ENCODE data around the gene LDLRAD1.
"Not testable (repeated sequence)": the region's sequence is repeated elsewhere in the genome, so short reads cannot be mapped to it uniquely, and the experiment has no call there.

LDLRAD1 gene

DNA sequence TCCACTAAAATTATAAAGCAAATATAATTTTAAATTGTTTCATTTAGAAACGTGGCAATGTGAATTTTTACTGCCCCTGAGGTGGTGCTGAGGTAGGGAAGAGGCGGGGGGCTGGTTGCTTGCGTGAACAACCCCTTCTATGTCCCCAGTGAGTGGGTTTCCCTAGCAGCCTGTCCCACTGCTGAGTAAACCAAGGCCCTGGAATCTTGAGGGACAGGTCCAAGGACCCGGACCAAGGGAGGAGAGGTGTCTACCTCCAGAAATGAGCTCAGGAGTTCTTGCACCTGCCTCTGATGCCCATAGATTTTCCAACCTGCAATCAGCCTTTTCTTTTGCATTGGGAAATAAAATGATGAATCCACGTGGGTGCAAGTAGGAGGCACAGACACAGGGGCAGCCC, 649 bp upstream of the LDLRAD1 start:
- DNase-seq (ENCODE audit: low read depth in 2 of 2, low spot score in 1 of 2): no peak

DNA sequence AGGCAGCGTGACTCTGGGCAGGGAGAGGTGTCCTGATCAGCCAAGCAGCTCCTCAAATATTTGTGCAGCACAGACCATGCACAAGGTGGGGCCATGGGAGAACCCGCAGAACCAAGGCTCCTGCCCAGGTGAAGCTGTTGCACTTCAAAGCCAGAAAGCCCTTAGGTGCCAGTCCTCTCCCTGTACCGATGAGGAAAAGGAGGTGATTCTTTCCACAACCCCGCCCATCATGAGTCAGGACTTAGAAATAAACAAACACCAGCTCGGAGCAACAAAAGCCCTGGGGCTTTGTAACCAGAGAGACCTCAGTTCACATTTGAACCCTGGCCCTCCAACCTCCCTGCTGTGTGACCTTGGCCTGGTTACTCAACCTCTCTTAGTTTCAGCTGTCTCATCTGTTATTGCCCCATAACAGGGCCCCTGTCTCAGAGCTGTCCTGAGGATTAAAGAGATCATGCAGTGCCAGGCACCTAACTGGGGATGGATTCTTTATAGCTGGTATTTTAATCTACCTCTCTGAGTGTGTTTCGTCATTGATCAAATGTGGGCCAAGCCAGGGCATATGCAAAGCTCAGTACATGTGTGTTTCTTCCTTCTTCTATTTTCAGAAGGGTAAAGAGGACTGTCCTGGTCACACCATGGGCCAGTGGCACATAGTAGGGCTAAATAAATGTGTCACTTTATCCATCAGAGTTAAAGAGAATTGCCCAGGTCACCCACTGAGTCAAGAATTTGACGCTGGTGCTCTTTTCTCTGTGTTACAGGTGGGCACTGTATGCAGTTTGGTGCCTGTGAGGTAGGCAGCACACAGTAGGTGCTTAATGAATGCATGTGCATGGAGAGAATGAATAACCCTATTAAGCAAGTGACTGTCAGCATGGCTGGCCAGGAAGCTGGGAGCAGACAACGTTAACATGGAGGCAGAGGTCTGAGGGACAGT, 1.4 kb downstream of the LDLRAD1 start:
- DNase-seq (ENCODE audit: low read depth in 2 of 2, low spot score in 1 of 2): no peak

DNA sequence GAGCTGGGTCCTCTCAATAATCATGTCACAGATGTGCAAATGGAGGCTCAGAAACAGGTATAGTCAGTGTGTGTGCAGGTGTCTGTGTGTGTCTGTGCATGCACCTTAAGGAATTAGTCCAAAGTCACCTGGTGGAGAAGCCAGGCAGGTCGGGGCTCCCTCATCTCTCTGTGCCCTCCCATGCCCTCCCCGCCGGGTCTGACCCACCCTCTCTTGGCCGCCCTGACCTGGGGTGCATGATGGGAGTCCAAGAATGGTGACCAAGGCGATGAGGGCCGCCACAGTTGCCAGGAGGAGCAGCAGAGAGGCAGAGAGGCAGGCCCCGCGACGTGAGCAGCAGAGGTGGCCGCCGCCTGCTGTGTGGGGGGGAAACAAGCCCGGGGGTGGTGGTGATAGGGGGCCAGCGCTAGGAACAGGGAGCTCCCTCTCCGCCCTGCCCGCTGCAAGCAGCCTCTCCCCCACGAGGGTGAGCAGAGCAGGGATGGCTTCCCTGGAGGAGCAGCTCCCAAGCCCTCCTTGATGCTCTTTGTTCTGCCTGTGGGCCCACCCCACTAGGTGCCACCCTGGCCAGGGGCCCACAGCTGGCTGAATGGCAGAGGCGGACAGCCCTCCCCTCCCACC, 3.9 kb downstream of the LDLRAD1 start:
- no peak for DNase-seq (ENCODE audit: low read depth in 2 of 2, low spot score in 1 of 2)

DNA sequence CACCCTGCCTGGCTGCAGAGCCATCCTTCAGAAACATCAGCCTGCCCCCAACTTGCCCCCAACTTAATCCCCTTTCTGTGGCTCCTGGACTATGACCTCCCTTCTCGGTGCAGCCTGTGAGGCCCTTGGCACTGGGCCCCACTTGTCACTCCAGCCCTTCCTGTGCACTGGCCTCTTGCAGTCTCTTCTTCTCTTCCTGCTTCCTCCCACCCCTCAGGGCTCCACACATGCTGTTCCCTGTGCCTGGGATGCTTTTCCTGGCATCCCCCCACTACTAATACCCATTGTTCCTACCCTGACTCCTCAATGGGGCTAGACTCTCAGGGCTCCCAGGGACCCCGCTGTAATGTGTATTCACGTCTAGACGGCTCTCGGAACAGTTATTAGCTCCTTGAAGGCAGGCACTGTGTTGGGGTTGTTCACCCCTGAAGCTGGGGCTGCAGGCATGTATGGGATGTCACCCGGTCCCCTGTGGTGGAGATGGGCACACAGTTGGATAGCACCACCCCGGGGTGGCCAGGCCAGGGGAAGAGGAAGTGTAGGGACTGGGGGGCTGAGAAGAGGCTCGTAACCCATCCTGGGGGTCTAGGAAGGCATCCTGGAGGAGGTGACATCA, 4.5 kb downstream of the LDLRAD1 start:
- no peak for DNase-seq (ENCODE audit: low read depth in 2 of 2, low spot score in 1 of 2)

DNA sequence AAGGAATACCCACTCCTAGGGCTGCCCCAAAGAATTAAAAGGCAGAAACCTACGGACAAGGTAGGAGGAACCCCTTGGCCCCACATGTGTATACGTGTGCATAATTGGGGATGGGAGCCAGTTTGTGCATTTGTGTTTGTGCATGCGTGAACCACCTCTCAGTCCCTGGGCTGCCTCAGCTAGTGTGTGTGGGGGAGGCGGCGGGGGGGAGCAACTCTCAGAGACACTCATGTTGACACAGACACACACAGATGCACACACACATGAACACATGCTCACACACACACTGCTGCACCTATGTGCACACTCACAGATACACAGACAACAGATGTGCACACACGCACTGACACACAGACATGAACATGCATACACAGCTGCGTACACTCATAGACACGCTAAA, 5.1 kb downstream of the LDLRAD1 start:
- no peak for DNase-seq (ENCODE audit: low read depth in 2 of 2, low spot score in 1 of 2)

DNA sequence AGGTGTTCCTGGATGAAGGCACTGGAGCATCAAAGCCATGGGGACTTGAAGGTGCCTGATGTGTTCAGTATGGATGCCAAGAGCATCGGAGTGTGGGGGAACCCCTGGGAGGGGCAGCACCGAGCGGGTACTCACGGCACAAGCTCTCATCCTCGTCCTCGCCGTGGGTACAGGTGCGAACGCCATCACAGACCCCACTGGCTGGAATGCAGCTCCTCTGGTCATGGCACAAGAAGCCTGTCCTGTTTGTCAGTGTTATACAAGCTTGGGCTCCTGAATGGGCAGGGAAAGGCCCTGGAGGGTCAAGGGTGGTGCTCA, 6.0 kb downstream of the LDLRAD1 start:
- DNase-seq (ENCODE audit: low read depth in 2 of 2, low spot score in 1 of 2): no peak

DNA sequence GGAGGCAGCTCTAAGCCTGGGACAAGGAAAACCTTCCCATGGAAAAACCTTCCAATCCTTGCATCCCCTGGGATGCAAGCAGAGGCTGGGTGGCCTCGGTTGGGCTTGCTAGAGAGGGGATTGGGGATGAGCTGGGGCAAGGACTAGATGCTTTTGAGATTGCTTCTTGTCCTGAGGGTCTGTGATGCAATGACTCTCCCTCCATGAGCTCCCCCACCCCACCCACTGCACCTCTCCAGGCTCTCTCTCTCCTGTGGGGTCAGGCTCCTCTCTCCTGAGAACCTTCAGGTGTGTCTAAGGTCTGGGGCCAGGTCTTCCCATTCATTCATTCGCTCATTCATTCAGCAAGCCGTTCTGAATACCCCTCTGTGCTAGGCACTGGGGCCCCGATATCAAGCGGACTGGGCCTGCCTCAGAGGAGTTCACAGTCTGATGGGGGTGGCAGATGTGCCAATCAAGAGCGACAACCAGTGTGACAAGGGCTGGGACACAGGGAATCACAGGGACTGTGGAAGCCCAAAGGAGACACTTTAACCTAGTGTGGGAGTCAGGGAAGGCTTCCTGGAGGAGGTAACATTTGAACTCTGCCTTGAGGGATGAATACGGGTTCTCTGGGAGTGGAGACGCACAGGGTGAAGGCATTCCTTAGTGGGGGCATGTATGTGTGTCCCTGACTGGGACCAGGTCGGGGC, 6.5 kb downstream of the LDLRAD1 start:
- DNase-seq (ENCODE audit: low read depth in 2 of 2, low spot score in 1 of 2): no peak

DNA sequence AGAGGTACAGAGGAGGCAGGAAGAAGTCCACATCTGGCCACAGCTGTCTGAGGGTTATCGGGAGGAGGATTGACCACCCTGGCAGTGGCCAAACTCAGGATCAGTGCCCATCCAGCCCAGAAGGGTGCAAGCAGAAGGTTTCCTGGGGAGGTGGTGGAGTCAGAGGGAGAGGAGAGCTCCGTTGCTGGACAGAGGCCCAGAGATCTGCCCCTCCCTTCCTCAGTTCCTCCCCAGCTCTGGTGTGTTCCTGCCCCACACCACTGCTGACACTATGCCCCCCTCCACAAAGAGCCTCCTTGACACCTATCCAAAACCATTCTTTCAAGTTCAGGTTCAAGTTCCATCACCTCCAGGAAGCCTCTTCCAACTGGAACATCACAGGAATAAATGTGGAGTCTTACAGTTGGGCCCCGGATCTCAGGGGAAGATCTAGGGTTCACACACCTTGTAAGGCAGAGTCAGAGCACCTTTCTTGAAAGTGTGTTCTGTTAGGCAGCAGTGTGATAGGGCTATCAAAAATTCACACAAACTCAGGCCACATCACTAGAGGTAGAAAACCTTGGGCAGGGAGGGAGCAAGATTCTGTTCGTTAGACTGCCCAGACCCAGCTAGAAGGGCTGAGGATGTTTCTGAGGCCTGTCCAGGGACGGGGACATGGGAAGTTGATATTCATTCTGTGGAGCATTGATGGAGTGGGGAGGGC, 7.4 kb downstream of the LDLRAD1 start:
- DNase-seq (ENCODE audit: low read depth in 2 of 2, low spot score in 1 of 2): no peak

DNA sequence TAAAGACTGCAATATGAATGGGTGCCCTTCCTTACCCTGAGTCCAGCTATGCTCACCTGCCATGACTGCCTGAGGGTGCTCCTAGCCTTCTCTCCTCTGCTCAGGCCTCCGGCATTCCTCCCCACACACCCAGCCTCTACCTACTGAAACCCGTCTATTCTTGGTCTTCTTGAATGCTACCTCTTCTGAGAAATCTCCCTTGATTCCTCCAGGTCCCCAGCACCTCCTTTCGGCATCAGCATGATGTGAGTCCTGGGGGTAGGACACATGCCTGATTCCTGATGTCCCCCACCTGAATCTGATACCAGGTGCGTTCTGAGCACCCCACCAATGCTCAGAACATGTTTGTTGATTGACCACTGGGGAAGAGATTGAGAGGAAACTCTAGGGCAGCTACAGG, 8.6 kb downstream of the LDLRAD1 start:
- no peak for DNase-seq (ENCODE audit: low read depth in 2 of 2, low spot score in 1 of 2)

DNA sequence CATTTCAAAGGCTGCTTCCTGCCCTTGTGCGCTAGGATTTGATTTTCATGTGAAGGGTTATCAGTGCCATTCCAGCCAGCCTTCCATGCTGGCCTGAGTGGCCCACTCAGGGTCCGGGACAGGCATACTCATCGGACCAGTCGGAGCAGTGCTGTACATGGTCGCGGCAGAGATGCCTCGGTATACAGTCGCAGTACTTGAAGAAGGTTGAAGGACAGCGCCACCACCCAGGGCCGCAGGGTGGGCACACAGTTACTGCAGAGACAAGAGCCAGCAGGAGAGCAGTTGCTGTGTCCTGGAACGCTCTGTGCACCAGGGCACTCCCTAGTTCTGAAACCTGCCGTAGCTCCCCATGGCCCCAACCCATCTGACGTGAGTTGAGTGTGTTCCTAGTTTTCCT, 9.1 kb downstream of the LDLRAD1 start:
- DNase-seq (ENCODE audit: low read depth in 2 of 2, low spot score in 1 of 2): no peak

DNA sequence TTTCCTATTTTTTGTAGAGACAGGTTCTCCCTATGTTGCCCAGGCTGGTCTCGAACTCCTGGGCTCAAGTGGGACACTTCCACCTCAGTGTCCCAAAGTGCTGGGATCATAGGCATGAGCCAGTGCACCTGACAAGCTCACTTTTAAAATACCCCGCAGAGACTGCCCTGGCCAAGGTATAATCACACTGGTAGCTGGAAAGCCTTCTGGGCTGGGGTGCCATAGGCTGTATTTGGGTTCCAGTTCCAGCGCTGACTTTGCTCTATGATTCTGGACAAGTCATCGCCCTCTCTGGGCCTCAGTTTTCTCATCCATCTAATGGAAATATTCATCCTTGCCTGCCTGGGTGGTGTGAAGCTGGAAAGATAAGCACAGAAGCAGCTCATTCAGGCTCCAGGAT, 10.4 kb downstream of the LDLRAD1 start:
- no peak for DNase-seq (ENCODE audit: low read depth in 2 of 2, low spot score in 1 of 2)

DNA sequence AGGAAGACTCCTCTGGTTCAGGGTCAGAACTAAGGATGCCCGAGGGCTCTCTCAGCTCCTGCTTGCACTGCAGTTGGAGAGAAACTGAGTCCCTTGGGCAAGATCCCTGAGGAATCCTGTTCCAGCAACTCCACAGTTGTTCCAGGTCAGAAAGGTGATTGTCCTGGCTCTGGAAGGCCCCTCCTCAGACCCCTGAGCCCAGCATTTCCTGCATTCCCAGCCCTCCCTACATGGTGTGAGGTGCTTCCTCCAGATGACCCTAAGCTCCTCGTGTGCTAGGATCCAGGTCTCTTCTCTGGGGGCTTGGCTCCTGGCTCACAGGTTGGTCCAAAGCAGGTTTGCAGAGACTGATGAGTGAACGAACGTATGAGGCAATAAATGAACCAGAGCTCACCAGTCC, 11.5 kb downstream of the LDLRAD1 start:
- DNase-seq (ENCODE audit: low read depth in 2 of 2, low spot score in 1 of 2): no peak

DNA sequence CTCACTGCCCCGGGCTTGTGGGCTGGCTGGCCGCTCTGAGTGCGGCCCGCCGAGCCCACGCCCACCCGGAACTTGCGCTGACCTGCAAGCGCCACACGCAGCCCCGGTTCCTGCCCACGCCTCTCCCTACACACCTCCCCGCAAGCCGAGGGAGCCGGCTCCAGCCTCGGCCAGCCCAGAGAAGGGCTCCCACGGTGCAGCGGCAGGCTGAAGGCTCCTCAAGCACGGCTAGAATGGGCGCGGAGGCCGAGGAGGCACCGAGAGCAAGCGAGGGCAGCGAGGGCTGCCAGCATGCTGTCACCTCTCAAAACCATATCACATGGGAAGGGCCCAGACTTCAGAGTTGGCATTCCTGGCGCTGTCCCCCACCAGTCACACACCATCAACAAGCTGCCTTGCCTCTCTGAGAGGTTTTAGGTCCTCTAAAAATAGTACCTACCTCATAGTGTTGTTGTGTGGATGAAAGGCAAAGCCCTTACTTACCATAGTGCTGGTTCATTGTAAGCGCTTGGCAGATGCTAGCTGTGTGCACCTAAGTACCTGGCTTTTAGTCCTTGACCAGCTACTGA, 13.4 kb downstream of the LDLRAD1 start:
- no peak for DNase-seq (ENCODE audit: low read depth in 2 of 2, low spot score in 1 of 2)

DNA sequence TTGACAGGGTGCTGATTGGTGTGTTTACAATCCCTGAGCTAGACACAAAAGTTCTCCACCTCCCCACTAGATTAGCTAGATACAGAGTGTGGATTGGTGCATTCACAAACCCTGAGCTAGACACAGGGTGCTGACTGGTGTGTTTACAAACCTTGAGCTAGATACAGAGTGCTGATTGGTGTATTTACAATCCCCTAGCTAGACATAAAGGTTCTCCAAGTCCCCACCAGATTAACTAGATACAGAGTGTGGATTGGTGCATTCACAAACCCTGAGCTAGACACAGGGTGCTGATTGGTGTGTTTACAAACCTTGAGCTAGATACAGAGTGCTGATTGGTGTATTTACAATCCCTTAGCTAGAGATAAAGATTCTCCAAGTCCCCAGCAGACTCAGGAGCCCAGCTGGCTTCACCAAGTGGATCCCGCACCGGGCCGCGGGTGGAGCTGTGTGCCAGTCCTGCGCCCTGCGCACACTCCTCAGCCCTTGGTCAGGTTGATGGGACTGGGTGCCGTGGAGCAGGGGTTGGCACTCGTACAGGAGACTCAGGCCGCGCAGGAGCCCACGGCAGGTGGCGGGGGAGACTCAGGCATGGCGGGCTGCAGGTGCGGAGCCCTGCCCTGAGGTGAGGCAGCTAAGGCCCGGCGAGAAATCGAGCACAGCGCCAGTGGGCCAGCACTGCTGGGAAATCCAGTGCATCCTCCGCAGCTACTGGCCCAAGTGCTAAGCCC, 14.1 kb downstream of the LDLRAD1 start:
- DNase-seq (ENCODE audit: low read depth in 2 of 2, low spot score in 1 of 2): not testable (repeated sequence)

DNA sequence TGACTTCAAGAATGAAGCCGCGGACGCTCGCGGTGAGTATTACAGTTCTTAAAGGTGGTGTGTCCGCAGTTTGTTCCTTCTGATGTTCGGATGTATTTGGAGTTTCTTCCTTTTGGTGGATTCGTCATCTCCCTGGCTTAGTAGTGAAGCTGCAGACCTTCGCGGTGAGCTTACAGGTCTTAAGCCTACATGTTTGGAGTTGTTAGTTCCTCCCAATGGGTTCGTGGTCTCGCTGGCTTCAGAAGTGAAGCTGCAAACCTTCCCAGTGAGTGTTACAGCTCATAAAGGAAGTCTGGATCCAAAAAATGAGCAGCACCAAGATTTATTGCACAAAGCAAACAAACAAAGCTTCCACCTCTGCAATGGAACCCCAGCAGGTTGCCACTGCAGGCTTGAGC, 14.7 kb downstream of the LDLRAD1 start:
- no peak for DNase-seq (ENCODE audit: low read depth in 2 of 2, low spot score in 1 of 2)

DNA sequence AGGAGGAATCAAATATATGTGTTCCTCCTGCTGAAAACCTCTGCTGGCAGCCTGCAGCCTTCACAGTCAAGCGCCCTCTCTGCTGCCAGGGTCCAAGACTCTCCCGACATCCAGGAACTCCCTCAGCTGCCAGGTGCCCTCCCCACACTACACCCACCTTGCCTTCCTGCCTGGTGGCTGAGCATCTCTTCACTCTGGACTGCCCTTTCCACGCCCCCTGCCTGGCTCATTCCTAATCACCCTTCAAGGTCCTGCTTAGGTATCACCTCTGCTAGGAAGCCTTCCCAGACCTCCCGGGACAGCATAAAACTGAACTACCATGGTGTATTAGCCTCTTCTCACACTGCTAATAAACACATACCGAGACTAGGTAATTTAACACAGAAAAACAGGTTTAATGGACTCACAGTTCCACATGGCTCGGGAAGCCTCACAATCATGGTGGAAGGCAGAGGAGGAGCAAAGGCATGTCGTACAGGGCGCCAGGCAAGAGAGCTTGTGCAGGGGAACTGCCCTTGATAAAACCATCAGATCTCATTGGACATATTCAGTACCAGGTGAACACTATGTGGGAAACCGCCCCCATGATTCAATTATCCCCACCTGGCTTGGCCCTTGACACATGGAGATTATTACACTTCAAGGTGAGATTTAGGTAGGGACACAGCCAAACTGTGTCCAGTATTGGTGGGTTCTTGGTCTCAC, 15.3 kb downstream of the LDLRAD1 start:
- DNase-seq (ENCODE audit: low read depth in 2 of 2, low spot score in 1 of 2): no peak

DNA sequence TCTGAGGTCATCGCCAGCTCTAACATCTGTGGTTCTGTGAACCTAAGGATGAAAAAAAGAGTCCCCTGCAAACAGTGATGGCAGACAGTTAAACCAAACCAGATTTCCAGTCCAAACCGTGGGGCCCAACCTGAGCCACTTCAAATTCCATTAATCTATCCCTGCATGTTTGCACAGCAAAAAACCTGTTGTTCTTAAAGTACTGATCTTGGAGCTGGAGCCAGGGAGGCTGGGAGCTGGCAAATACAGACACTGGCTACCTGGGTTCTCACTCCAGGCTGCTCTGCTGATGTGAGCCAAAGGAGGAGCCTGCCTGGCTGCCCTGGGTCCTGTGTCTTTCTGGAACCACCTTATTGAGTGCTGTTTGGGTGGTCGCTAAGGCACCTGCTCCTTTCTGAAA, 16.4 kb downstream of the LDLRAD1 start:
- no peak for DNase-seq (ENCODE audit: low read depth in 2 of 2, low spot score in 1 of 2)

DNA sequence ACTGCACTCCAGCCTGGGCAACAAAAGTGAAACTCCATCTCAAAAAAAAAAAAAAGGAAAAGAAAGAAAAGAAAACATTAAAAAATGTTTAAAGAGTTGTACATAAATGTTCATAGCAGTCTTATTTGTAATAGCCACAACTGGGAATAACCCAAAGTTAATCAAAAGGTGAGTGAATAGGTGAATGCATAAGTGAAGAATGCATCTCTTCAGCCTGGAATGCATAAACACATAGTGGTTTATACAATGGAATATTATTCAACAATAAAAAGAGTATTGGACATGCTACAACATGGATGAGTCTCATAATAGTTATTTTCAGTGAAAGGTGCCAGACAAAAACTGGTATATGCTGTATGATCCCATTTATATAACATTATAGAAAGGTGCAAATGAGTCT, 18.1 kb downstream of the LDLRAD1 start:
- DNase-seq (ENCODE audit: low read depth in 2 of 2, low spot score in 1 of 2): no peak

DNA sequence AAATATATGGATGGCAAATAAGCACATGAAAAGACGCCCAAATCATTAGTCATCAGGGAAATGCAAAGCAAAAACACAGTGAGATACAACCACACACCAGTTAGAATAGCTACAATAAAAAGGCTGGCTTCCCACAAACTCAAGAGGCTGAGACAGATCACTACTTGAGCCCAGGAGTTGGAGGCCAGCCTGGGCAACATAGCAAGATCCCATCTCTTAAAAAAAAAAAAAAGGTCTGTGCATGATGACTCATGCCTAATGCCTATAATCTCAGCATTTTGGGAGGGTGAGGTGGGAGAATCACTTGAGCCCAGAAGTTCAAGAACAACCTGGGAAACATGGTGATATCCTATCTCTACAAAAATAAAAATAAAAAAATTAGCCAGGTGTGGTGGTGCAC, 19.8 kb downstream of the LDLRAD1 start:
- DNase-seq (ENCODE audit: low read depth in 2 of 2, low spot score in 1 of 2): no peak

DNA sequence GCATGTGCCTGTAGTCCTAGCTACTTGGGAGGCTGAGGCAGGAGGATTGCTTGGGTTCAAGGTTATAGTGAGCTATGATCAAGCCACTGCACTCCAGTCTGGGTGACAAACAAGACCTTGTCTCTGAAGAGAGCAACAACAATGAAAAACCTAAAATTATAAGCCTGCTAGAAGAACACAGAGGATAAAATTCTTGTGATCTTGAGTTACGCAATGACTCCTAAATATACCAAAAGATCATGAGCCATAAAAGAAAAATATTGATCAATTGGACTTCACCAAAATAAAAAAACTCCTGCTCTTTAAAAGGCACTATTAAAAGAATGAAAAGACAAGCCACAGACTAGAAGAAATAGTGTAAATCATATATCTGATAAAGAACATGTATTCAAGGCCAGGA, 22.3 kb downstream of the LDLRAD1 start:
- no peak for DNase-seq (ENCODE audit: low read depth in 2 of 2, low spot score in 1 of 2)
